GM19328 (cell line): ENCODE results near the gene C9orf78.
"Not testable (repeated sequence)": the region's sequence is repeated elsewhere in the genome, so short reads cannot be mapped to it uniquely, and the experiment has no call there.

ENCODE experiments used
- ATAC-seq: cut with Tn5 transposase; IDR thresholded peaks from one replicate; pipeline ENCODE4 v1.9.1; 2021; ENCODE audit warnings: mild to moderate bottlenecking, moderate library complexity; ENCODE audit not compliant: unreplicated experiment

The C9orf78 gene

DNA sequence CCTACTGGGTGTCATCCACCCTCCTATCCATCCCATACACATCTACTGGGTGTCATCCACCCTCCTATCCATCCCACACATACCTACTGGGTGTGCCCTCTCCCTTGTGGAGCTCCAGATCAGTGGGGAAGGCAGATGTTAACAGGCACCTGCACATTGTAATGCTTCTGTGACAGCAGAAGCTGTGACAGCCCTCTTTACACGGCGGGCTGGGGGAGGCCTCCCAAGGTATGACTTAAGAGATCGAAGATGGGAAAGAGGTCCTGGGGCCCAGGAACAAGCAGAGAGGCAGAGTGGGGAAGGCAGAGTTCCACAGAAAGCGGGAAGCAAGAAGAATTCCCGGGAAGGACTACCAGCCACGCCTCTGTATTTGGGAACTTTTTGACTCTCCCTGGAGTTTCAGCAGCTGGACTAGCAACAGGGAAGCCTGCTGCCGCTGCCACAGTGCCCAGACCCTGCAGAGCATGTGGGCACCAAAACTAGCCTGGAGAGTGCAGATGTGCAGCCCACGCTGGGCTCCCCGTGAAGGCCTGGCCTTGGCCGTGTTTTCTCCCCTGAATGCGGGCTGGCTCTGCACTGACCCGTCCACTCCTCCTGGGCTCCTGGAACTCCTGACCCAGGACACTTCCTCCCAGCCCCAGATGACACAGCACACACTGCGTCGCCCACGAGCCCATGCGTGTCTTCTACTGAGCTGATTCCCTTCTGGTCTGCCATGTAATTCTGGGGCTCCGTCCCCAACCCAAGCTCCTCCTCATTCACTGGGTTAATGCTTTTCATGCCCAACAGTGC is 20.4 kb downstream of the C9orf78 start:
- ATAC-seq = no peak

GRCh38 chr9:129813661-129814060 is 21.4 kb downstream of the C9orf78 start:
- no peak for ATAC-seq

- ATAC-seq = no peak
These were observed 22.7 kb downstream of the C9orf78 start for GRCh38 chr9:129812385-129812784.

DNA sequence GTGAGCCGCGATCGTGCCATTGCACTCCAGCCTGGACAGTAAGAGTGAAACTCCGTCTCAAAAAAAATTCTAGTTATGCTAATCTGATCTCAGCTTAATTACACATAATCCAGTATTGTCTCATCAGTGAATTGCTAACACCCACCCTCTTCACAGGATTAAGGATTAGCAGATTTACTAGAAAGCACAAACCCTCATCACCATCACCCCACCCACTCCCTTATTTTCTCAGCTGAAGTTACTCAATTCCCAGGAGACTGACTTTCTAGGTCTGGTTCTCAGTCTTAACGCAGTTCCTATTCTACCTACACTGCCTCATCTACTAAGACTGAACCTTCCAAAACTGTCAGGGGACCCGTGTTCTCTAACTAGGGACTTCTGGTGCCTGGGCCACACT is 23.1 kb downstream of the C9orf78 start:
- no peak for ATAC-seq

DNA sequence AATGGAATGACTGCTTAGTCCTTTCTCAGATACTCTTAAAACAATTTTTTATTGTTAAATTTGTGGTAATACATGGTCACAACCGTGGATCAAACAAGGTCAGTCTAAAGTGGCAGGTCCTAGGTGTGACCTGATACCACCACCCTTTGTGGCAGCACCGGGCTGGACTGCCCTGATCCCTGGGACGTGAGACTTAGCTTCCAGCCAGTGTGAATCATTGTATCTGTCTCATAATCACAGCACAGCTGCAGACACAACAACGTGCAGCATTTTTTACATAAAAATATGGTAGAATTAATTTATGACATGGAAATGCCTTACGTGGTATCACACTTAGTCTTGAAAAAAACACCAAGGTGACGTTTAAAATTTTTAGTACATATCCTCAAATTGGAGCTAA is 24.3 kb downstream of the C9orf78 start:
- no peak for ATAC-seq

DNA sequence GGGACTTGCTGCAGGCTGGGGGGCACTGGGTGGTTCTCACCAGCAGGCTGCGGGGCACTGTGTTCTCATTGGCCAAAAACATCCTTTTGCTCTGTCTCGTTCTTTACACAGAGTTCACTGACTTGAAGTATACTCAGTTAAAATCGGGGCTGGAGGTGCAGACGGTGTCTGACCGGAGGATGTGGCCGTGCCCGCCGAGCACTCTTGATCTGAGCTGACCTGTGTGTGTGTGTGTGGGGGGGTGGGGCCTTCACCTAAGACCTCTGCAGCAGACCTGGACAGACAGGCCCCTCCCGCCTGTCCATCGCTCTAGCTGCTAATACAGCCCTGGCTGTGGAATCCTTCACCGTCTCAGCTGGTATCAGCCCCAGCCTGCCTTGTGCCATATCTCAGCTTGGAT is 25.0 kb downstream of the C9orf78 start:
- no peak for ATAC-seq

GRCh38 chr9:129809346-129809745 is 25.7 kb downstream of the C9orf78 start:
- no peak for ATAC-seq

GRCh38 chr9:129806061-129806460 is 29.0 kb downstream of the C9orf78 start:
- no peak for ATAC-seq

DNA sequence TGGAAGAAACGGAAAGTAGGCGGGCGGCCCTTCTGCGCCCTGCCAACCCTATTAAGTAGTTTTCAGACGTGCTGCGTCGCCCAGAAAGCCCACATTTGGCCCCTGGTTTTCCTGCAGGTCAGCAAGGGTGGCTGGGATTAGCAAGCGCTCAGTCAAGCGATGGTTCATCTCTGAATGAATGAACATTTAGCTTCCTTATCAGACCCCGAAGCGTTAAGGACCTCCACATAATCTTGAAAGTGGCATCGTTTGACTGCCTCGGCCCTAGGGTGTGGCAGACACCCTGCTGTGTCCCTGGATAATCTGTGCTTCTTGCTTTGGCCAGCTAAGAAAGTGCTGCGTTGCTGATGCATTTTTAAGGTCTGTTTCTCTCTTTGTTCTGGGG is 31.4 kb downstream of the C9orf78 start:
- ATAC-seq = no peak

- peak; percentile 91 for ATAC-seq
These were observed 32.0 kb downstream of the C9orf78 start, which contains the start of gene TOR1B for GRCh38 chr9:129802833-129803675. TSS of gene TOR1B (plus strand) at chr9:129803184. CDS start at chr9:129803213, 29 bp downstream.

DNA sequence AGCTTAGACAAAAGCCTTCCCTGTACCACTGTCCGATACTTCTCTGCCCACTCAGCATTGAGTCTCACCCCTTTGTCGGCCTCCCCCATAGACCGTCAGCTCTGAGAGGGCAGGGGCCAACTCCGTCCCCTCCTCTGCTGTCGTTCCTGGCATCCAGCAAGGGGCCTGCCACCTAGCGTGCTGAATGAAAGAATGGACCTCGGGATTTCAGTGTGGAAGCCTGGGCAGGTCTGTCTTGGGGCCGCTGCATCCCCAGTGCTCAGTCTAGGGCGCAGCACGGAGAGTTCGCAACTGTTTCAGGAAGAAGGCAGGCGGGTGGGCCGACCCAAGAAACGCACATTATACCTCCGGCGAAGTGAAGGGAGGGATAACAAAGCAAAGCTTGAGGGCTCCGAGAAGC is 33.6 kb downstream of the C9orf78 start:
- ATAC-seq = no peak

DNA sequence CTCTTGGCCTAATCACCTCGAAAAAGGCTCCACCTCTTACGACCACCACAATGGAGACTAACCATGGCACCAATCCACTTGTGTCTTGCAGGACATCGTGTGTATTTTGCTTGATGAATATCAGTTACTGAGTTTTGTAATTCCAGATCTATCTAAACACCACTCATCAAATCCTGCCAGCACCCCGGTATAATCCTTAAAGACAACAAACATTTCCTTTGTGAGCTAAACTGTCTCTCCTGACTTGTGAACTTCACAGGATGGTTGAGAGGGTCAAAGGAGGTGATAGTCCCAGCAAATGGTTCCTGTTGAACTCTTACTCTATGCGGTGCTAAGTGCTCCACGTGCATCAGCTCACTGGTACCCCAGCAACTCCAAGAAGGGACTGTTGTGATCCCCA is 36.1 kb downstream of the C9orf78 start:
- ATAC-seq = no peak

DNA sequence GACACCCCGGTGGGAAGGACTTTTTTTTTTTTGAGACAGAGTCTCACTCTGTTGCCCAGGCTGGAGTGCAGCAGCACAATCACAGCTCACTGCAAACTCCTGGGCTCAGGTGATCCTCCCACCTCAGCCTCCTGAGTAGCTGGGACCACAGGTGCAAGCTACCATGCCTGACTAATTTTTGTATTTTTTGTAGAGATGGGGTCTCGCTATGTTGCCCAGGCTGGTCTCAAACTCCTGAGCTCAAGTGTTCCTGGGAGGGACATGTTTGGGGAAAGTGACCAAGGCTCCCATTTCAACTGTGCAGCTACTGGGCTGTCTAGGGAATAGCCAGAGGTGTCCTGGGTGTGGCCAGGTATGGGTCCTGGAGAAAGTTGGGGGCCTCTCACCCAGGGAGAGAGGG is 39.0 kb downstream of the C9orf78 start:
- ATAC-seq = not testable (repeated sequence)

DNA sequence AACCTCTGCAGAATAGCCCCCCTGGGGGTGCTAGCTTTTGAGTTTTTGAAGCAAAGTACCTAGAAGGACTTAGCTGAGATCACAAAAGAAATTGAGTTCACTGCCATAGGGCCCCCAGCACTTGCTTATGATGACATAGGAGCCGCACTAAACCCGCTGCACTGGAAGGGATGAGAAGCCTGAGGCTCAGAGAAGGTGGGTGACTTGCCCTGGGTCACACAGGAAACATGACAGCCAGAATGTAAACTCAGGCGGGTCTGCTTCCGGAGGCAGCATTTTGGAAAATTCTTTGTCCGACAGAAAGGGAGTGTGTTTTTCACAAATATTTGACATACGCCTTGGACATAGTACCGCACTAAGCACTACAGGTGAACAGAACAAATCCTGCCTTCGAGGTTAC is 40.5 kb downstream of the C9orf78 start:
- no peak for ATAC-seq

GRCh38 chr9:129786481-129786880 is 48.6 kb downstream of the C9orf78 start:
- no peak for ATAC-seq

- no peak for ATAC-seq
These were observed 49.2 kb downstream of the C9orf78 start for GRCh38 chr9:129785866-129786265.

DNA sequence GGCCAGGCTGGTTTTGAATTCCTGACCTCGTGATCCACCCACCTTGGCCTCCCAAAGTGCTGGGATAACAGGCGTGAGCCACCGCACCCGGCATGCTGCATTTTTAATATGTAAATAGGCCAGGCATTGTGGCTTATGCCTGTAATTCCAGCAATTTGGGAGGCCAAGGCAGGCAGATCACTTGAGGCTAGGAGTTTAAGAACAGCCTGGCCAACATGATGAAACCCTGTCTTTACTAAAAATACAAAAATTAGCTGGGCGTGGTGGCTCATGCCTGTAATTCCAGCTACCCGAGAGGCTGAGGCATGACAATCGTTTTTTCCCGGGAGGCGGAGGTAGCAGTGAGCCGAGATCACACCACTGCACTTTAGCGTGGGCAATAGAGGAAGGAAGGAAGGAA is 50.1 kb downstream of the C9orf78 start:
- not testable (repeated sequence) for ATAC-seq

GRCh38 chr9:129783516-129784361 is 51.3 kb downstream of the C9orf78 start:
- no peak for ATAC-seq

DNA sequence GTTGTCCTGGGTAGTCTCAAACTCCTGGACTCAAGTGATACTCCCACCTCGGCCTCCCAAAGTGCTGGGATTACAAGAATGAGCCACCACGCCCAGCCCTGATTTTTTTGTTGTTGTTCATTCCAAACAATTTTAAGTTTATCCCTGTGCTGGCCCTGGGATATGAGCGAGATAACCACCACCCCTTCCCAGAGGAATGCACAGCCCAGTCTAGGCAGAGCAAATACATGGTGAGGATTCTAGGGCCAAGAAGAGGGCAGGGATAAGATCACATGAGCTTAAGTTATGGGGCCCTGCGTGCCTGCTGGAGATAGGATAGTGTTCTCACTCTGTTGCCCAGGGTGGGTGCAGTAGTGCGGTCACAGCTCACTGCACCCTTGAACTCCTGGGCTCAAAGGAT is 53.1 kb downstream of the C9orf78 start:
- no peak for ATAC-seq

GRCh38 chr9:129781131-129781530 is 53.9 kb downstream of the C9orf78 start:
- ATAC-seq = no peak

GRCh38 chr9:129779560-129780190 is 55.4 kb downstream of the C9orf78 start:
- ATAC-seq = no peak
